Measurements from ENCODE around the gene SLC15A3. TPM values are rescaled to one million over a fixed set of nuclear protein-coding genes. Genes with fewer than 3 reads are reported as not detected.

SLC15A3 gene
- total and polyA plus RNA-seq, 2 experiments from 2014 or later = 14.2 to 15.8 TPM

DNA sequence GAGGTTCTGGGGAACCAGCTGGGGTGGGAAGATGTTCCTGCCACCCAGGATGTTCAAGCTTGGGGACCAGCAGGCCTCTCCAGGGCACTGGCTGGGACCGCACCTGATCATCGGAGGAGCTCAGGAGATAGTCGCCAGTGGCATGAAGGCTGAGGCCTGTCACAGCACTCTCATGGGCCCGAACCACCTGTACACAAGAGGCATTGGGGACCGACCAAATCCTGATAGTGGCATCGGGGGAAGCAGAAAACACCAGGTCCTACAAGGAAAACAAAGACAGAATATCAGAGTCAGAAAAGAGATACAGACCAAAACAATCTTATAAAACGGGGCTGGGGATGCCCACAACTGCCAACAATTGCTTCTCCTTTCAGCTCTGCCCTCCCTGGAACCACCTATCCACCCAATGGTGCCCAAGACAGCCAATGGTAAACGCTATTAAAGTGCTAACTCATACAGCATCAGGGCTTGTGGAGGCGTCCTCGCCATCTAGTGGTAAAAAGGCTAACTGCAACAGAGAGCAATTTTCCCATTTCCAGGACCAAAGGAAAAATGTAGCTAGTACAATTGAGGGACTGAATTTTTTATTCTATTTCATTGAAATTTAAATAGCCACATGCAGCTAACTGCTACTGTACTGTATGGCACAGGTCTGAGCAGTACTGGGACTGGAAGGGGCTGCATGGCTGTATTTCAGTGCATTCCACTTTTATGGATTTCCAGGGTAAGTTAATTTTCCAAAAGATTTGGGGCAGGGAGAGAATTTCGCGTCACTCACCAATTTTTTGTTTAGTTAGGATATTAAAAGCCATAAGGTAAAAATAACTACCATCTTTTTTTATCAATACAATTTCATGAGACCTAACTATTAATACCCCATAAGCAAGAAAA, 52.7 kb downstream of the SLC15A3 start:
- no peak overlapping the region for H3K4me3 ChIP-seq
- peak overlapping the region; percentile 95 for H3K27ac Mint-ChIP-seq
- H3K9me2 ChIP-seq (ENCODE audit: insufficient read depth) = no peaks in the 10 kb centered on the region
- peak; percentile 89 for ATAC-seq
- no peak for TF ChIP-seq JUNB (IDR thresholded peaks at IDR 0.05; ENCODE audit: unreplicated experiment)
- TF ChIP-seq, protein P1, sequence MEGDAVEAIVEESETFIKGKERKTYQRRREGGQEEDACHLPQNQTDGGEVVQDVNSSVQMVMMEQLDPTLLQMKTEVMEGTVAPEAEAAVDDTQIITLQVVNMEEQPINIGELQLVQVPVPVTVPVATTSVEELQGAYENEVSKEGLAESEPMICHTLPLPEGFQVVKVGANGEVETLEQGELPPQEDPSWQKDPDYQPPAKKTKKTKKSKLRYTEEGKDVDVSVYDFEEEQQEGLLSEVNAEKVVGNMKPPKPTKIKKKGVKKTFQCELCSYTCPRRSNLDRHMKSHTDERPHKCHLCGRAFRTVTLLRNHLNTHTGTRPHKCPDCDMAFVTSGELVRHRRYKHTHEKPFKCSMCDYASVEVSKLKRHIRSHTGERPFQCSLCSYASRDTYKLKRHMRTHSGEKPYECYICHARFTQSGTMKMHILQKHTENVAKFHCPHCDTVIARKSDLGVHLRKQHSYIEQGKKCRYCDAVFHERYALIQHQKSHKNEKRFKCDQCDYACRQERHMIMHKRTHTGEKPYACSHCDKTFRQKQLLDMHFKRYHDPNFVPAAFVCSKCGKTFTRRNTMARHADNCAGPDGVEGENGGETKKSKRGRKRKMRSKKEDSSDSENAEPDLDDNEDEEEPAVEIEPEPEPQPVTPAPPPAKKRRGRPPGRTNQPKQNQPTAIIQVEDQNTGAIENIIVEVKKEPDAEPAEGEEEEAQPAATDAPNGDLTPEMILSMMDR (conservative IDR thresholded peaks at IDR 0.05; ENCODE audit: low read depth in 2 of 2) = peak; percentile 83 to 94
- no peak for TF ChIP-seq EZH2phosphoT487 (IDR thresholded peaks at IDR 0.05; ENCODE audit: unreplicated experiment)
- TF ChIP-seq, protein P2, sequence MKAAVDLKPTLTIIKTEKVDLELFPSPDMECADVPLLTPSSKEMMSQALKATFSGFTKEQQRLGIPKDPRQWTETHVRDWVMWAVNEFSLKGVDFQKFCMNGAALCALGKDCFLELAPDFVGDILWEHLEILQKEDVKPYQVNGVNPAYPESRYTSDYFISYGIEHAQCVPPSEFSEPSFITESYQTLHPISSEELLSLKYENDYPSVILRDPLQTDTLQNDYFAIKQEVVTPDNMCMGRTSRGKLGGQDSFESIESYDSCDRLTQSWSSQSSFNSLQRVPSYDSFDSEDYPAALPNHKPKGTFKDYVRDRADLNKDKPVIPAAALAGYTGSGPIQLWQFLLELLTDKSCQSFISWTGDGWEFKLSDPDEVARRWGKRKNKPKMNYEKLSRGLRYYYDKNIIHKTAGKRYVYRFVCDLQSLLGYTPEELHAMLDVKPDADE (IDR thresholded peaks at IDR 0.05) = no peak
- TF ChIP-seq NANOG (IDR thresholded peaks at IDR 0.05; ENCODE audit: borderline replicate concordance) = no peak
- TF ChIP-seq ZNF114 (CRISPR knock-in tag; IDR thresholded peaks at IDR 0.05) = no peak
- no peaks in the 10 kb centered on the region for H3K27me3 Mint-ChIP-seq (ENCODE audit: insufficient read depth, low read depth, poor library complexity)
- no peaks in the 10 kb centered on the region for H3K27me3 ChIP-seq (ENCODE audit: insufficient read depth)
- H3K9me3 Mint-ChIP-seq = no peaks in the 10 kb centered on the region
- peaks cover 54% of the 10 kb centered on the region for H3K36me3 ChIP-seq (ENCODE audit: insufficient read depth)
- peaks cover 20% of the 10 kb centered on the region for H3K79me2 ChIP-seq (replicated peaks; ENCODE audit: insufficient read depth)
- no peak overlapping the region for H3K4me2 ChIP-seq
- H4K20me1 ChIP-seq (replicated peaks; ENCODE audit: insufficient read depth) = peaks cover 30% of the 10 kb centered on the region
- no peaks in the 10 kb centered on the region for H3K4me1 ChIP-seq (ENCODE audit: insufficient read depth)
- H3K36me3 Mint-ChIP-seq (ENCODE audit: low read depth) = peaks cover 93% of the 10 kb centered on the region
- H3K27ac ChIP-seq (ENCODE audit: low read depth) = 0 out of 2 replicates have a peak overlapping the region, but pooled peaks have one; percentile 9
- peak; percentile 74 for DNase-seq (ENCODE audit: low spot score)
- H3K4me1 Mint-ChIP-seq = peaks cover 4% of the 10 kb centered on the region
- no peak overlapping the region for H2AFZ ChIP-seq
- no peaks in the 10 kb centered on the region for H3F3A ChIP-seq (replicated peaks; ENCODE audit: low read depth)
- no peak overlapping the region for H3K4me3 Mint-ChIP-seq

DNA sequence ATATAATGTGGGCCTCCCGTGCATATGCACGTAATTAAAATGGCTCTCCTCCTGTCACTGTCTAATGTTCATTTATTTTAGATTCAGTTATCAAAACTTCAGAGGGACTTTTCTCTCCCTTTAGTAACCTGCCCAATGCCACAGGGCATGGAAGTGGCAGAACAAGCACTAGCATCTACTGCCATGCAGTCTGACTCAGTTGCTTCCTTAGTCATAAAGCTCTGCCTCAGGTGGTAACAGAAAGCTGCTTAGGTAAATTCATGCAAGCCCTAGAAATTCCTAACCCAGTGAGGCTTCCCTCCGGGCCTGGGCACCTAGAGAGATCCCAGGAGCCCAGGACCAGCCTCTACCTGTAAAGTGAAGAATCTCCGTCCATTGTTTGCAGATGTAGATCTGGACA, 54.5 kb downstream of the SLC15A3 start:
- Mint-ChIP-seq H3K36me3 (ENCODE audit: low read depth) (peaks cover 94% of the 10 kb centered on the region), H3K4me1 (no peaks in the 10 kb centered on the region), H3K27me3 (ENCODE audit: insufficient read depth, low read depth, poor library complexity) (peaks cover 5% of the 10 kb centered on the region), H3K4me3 (no peak overlapping the region), H3K9me3 (no peaks in the 10 kb centered on the region), H3K27ac (no peak overlapping the region)
- Histone ChIP-seq H3K27me3 (ENCODE audit: insufficient read depth) (no peaks in the 10 kb centered on the region), H3K9me2 (ENCODE audit: insufficient read depth) (no peaks in the 10 kb centered on the region), H3K27ac (ENCODE audit: low read depth) (no peak overlapping the region), H3K4me1 (ENCODE audit: insufficient read depth) (no peaks in the 10 kb centered on the region), H3K79me2 (replicated peaks; ENCODE audit: insufficient read depth) (0 out of 2 replicates have a peak, but pooled peaks cover 2% of the 10 kb centered on the region), H3K36me3 (ENCODE audit: insufficient read depth) (peaks cover 61% of the 10 kb centered on the region), H3F3A (replicated peaks; ENCODE audit: low read depth) (no peaks in the 10 kb centered on the region), H2AFZ (no peak overlapping the region), H3K4me3 (no peak overlapping the region), H4K20me1 (replicated peaks; ENCODE audit: insufficient read depth) (peaks cover 20% of the 10 kb centered on the region), H3K4me2 (no peak overlapping the region)
- DNase-seq (ENCODE audit: low spot score) (no peak), ATAC-seq (no peak)
- TF ChIP-seq ZNF331 (CRISPR knock-in tag; IDR thresholded peaks at IDR 0.05; ENCODE audit: low read depth) = no peak
- TF ChIP-seq, protein P1 (conservative IDR thresholded peaks at IDR 0.05; ENCODE audit: low read depth in 2 of 2) = no peak
- TF ChIP-seq, protein P3, sequence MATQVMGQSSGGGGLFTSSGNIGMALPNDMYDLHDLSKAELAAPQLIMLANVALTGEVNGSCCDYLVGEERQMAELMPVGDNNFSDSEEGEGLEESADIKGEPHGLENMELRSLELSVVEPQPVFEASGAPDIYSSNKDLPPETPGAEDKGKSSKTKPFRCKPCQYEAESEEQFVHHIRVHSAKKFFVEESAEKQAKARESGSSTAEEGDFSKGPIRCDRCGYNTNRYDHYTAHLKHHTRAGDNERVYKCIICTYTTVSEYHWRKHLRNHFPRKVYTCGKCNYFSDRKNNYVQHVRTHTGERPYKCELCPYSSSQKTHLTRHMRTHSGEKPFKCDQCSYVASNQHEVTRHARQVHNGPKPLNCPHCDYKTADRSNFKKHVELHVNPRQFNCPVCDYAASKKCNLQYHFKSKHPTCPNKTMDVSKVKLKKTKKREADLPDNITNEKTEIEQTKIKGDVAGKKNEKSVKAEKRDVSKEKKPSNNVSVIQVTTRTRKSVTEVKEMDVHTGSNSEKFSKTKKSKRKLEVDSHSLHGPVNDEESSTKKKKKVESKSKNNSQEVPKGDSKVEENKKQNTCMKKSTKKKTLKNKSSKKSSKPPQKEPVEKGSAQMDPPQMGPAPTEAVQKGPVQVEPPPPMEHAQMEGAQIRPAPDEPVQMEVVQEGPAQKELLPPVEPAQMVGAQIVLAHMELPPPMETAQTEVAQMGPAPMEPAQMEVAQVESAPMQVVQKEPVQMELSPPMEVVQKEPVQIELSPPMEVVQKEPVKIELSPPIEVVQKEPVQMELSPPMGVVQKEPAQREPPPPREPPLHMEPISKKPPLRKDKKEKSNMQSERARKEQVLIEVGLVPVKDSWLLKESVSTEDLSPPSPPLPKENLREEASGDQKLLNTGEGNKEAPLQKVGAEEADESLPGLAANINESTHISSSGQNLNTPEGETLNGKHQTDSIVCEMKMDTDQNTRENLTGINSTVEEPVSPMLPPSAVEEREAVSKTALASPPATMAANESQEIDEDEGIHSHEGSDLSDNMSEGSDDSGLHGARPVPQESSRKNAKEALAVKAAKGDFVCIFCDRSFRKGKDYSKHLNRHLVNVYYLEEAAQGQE (IDR thresholded peaks at IDR 0.05; ENCODE audit: unreplicated experiment) = no peak
